Ecto neural progenitor cell (in vitro differentiated cells): Measurements from ENCODE around the gene TRAPPC3L.

Source experiments
- DNase-seq: peaks from one replicate; pipeline ENCODE4 v3.0.0-alpha.2; 2018; ENCODE audit warnings: low spot score

TRAPPC3L gene

DNA sequence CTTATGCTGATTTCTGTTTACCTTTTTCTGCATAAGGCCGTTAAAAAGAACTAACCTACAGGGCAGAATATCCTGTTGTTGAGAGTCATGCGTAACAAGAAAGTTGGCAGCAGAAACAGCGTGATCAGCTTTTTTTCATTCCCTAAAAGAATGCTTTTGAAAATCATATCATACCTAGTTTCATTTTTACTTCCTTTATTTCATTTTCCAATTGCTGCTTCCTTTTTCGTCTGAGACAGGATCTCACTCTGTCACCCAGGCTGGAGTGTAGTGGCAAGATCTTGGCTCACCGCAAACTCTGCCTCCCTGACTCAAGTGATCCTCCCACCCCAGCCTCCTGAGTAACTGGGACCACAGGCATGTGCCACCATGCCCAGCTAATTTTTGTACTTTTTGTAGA is 80.2 kb downstream of the TRAPPC3L start:
- no peak for DNase-seq

DNA sequence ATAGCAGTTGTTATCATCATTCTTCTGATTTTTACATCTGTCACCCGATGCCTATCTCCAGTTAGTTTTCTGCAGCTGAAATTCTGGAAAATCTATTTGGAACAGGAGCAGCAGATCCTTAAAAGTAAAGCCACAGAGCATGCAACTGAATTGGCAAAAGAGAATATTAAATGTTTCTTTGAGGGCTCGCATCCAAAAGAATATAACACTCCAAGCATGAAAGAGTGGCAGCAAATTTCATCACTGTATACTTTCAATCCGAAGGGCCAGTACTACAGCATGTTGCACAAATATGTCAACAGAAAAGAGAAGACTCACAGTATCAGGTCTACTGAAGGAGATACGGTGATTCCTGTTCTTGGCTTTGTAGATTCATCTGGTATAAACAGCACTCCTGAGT is 82.2 kb downstream of the TRAPPC3L start:
- no peak for DNase-seq

DNA sequence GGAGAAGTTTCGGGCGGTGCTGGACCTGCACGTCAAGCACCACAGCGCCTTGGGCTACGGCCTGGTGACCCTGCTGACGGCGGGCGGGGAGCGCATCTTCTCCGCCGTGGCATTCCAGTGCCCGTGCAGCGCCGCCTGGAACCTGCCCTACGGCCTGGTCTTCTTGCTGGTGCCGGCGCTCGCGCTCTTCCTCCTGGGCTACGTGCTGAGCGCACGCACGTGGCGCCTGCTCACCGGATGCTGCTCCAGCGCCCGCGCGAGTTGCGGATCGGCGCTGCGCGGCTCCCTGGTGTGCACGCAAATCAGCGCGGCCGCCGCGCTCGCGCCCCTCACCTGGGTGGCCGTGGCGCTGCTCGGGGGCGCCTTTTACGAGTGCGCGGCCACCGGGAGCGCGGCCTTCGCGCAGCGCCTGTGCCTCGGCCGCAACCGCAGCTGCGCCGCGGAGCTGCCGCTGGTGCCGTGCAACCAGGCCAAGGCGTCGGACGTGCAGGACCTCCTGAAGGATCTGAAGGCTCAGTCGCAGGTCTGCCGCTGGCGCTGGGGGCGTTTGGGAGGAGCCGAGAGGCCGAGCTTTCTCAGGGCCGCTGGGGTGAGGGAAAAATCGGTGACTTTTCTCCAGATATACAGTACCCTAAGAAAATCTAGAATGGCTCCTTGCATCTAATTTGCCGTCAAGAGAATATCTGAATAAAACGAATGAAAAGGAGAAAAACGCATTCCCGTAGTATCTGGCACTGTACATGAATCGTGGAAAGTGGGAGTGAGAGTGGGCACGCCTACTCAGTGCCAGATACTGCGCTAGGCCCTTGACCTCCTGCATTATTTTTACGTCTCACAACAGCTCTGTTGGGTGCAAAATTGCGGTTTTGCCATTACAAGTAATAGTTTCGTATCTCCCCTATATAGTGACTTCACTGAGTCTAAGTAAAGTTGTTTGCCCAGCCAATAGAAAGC is 83.3 kb downstream of the TRAPPC3L start:
- DNase-seq, result peak; percentile 82

DNA sequence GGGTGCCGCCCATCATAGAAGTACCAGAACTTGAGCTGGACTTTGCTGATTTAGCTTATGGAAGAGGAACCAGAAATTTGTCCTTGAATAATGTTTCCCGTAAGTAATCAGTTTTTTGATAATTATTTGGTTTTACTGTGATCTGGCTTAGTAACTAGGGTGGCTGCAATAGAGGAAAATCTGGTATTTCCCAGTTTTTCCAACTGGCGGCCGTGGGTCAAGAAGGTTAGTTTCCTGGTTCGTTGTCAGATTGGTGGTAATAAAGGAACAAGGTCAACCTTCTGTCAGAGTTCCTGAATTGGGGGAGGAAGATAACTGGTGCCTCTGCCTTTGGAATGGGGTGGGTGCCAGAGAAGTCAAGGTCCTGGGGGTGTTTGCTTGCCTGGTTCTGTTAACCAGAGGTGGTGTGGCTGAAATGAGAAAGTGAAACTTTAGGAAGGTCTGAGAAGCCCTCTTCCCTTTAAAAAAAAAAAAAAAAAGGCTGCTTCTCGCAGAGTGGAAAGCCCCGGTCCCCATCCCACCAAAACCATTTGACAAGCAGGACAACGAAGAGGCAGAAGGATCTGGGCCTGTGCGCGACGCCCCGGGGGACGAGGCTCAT is 84.1 kb downstream of the TRAPPC3L start, which contains the start of gene CALHM6:
CALHM6 (plus strand) TSS at position 45 of the 601 bp plus-strand sequence; CDS start at position 600, 555 bp downstream.
- DNase-seq, result no peak

DNA sequence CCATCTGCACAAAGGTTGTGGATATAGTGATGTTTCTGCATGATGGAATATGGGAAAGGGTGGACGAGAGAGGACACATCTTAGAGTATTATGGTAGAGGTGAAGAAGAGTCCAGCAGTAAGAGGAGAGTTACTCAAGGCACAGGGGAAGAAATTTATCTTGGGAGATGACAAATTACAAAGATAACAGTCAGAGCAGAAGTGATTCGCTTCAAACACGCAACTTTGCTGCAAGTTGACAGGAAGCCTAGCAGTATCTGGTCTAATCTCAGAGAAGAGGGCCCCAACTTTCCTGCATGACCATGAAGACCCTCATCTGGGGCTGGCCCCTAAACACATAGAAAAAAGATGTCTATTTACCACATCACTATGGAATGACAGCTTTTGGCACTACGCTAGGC is 85.6 kb downstream of the TRAPPC3L start:
- DNase-seq, result no peak

DNA sequence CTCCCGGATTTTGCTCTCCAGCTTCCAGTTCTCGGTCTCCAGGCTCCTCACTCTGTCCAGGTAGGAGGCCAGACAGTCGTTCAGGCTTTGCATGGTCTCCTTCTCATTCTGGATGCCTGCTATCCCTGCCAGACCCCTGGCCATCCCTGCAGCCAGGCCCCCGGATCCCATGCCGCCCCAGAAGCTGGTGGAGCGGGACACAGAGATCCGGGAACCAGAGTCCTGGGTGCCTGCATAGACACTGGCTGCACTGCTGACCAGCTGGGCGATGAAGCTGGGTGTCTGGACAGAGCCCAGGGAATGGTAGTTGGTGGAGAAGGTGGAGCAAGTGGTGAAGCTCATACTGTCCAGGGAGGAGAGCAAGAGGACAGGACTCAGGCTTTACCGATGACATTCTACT is 87.2 kb downstream of the TRAPPC3L start:
- no peak for DNase-seq

DNA sequence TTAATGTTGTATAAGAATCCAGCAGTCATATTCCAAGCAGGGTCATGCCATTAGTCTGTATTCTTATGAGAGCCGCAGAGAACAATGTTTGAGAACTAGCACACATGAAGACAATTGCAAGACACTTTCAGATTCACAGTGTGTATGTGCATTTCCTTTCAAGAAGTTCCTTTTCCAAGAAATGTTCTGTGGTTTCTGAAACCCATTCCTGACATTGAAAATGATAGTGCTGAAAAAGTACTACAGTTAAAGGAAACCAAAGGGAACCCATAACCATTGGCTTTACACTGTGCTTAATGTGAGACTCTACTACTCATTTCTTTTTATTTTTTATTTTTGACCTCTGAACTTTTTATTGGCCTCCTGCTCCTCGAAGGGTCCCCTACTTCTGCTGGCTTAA is 88.6 kb downstream of the TRAPPC3L start:
- no peak for DNase-seq

DNA sequence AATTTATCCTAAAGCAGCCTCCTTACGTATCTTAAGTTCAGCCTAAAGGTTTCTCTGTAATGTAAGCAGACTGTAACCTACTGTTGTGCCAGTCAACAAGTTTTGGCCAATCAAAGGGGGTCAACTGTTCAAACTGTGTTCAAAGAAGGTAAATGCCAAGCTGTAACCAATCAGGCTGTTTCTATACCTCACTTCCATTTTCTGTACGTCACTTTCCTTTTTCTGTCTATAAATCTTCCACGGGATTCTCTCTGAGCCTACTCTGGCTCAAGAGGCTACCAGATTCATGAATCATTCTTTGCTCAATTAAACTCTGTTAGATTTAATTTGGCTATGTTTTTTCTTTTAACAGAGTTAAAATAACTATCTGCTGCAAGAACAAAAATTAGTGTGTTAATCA is 89.4 kb downstream of the TRAPPC3L start:
- DNase-seq, result no peak

DNA sequence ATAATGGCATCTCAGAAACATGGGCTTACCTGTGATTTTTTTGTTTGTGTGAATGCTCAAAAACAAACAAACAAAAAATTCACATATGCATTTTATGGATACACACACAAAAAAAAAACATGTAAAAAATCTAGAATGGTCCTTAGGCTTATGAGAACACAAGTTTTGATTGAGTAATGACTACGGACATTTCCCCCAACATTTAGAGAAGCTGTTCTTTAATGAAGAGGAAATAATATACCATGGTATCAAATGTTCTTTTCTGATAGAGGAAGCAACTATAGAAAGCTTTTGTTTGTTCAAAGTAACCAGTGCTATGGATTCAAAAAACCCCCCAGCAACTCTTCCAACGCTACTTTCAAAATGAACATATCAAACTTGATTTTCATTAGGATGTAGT is 93.0 kb downstream of the TRAPPC3L start:
- no peak for DNase-seq

DNA sequence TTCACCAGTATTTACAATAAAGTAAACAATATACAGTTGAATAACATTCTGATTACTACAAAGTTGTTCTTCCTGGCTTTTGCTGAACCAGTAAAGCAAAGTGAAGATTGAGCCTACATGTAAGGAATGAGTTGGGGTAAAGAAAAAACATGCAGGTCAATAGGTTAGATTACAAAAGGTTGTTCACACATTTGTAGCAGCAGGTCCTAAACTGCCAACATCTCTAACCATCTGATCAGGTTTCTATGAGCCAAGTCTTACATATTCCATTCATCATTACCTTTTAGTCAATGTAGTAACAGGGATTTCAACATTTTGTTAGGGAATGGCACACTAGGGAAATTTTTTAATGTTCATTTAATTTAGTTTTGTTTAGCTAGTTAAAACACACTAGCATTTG is 93.6 kb downstream of the TRAPPC3L start:
- DNase-seq, result no peak

DNA sequence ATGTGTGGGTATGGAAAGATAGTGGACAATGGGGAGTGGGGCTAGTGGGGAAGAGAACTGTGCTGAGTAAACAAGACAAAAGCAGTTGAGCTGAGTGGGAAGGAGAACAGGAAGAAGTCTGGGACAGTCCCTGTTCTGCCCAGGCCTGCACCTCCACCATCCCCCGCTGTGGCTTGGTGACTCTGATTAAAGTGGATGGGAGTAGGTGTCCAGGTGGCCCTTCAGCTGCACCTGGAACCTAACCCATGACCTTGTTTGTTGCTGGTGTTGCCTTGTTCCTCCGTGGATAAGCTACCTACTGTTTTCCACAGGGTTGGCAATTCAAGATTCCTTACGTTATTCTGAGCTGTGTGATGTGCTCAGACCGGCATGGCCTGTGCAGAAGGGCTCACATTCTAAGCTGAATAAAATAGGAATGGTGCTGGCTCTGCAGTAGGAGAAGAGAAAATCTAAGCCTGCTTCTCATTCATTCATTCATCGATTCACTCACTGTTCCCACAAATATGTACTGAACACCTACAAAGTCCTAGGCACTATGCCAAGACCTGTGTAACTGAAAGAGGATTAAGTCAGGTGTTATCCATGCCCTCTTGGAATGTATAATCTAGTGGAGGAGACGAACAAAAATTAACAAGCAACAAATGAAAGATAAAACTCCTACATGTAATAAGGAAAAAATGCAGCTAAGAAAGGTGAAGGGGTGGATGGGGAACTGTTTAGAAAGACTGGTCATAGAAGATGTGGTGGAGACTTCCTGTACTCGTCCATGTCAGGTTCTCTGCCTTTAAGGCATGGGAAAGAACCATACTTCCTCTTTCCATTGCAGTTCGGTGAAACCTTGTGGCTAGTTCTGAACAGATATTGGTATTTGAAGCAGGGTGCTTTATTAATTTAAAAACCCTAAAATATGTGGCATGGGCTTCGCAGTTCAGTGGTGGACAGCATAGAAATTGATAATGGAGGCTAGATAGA is 94.4 kb downstream of the TRAPPC3L start:
- no peak for DNase-seq

DNA sequence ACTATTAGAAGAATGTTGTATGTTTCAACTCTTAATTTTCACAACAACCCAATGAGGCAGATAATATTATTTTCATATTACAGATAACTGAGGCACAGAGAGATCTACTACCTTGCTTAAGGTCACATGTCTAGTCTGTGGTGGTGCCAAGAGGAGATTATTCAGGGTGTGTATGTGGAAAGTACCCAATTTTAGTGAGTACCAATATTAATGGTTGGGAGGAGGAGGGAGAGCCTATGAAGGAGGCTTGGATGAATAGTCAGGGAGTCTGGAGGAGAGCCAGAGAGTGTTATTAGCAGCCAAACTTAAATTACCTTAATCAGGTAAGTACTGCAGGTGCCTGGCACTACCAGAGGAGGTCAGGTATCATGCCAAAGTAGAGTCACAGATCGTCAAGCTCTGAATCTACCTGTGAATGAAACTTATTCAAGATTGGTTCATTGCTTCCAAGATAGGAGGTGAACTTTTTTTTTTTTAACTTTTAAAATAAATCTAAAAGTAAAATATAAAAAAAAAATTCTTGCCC is 95.2 kb downstream of the TRAPPC3L start:
- no peak for DNase-seq

DNA sequence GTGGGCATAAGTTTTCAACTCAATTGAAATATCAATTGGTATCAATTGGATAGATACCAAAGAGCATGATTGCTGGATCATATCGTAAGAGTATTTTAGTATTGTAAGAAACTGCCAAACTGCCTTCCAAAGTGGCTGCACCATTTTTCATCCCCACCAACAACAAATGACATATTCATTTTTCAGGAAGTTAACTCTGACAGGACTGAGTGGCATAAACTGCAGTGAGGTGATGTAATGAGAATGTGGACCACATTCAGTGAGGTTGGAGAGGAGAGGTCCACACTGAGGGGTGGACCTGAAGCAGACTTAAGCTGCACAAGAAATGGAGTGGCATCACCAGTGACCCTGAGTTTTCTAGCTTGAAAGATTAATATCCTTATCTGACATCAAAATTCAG is 95.9 kb downstream of the TRAPPC3L start:
- no peak for DNase-seq

DNA sequence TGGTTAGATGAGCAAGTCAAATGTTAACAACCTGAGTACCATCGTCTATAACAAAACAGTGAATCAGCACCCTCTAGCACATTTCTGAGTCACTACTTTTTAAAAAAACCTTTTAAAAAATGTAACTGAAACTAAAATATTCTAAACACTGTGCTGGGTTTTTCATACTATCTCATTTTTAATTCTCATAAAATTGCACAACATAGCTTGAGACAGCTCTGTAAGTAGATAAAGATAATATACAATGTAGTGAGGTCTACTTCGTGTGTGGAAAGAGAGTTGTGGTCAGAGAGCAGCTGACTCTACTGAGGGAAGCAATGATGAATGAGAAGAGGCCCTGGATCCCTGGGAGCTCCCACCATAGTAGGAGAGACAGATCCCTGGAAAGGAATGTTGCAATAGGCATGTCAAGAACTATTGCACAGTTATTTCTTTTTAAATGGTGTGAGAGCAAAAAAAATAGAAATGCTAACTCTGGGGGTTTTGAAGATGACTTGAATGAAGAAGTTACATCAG is 97.9 kb downstream of the TRAPPC3L start:
- no peak for DNase-seq

DNA sequence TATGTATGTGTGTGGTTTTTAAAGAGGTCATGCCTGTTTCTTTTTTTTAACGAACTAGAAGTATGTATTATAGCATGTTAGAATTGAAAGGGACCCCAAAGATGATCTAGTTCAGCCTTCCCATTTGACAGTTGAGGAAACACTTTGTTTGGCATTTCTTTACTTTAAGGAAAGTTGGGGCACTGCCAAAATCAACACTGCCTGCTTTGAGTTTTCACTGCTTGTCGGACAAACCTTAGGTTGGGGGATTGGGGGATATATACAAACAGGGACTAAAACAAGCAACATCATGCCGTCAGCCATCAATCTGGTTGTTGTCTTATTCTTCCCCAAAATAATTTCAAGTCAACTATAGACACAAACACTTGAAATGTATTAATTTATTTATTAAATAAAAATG is 98.4 kb downstream of the TRAPPC3L start:
- no peak for DNase-seq

DNA sequence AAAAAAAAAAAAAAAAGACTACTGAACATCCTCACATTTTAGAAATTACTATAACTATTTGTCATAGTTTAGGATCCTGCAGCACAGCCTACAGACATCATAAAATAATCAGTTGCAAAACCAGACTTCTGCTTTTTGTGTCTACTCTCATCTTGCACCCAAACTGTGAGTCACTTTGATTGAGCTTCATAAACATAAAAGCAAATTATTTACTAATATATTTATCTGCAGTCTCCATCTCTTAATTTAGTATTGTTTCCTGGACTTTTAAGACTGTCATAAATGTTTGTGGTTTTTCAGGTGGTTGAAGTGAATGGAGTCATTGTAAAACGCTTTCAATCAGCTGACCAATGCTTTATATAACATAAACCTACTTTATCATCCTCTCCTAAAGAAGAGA is 99.1 kb downstream of the TRAPPC3L start:
- DNase-seq, result no peak

DNA sequence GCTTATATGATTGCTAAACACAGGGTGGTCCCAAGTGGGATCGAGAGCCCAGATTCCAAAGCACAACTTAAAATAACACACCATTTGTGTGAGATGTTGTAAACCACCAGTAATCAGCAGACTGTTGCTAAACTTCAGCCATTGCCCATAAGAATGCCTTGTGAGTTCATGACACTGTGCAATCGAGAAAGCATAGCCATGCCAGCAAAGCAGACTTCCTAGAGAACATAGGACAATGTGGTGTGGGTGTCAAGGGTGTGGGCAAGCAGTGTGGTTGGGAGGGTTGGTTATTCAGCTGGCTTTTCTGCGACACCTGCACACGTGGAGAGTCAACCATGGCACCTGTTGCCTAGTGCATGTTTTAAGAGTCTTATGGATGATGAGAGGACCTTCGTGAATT is 100.4 kb downstream of the TRAPPC3L start:
- DNase-seq, result no peak
